Adrenal gland (tissue), 5 donors: ENCODE measurements around the gene SVBP.

Experiments
- POLR2A ChIP-seq, 2 donors: fragments of 450-650 bp; IDR thresholded peaks; one replicate each; pipeline ENCODE4 v1.6.1; 2017; ENCODE audit warnings: antibody characterized with exemption in 2 of 2, mild to moderate bottlenecking in 2 of 2, moderate library complexity in 1 of 2
- TF ChIP-seq, protein P1 (sequence below), 6 experiments: fragments of 450-650 bp in 4 of 6; fragments of 200-600 bp in 2 of 6; sonication (generic) in 1 of 6; IDR thresholded peaks; 1 replicate in 5 of 6; 2 replicates in 1 of 6; pipeline versions ENCODE4 v1.5.1 to v1.8.0; 2016 to 2021; ENCODE audit warnings: antibody characterized with exemption in 6 of 6, mild to moderate bottlenecking in 2 of 6, moderate library complexity in 1 of 6
- donor health status: DM: no; HTN: no; CAD: no.

- no peak for TF ChIP-seq POLR2A (IDR thresholded peaks at IDR 0.05)
- TF ChIP-seq, protein P1, sequence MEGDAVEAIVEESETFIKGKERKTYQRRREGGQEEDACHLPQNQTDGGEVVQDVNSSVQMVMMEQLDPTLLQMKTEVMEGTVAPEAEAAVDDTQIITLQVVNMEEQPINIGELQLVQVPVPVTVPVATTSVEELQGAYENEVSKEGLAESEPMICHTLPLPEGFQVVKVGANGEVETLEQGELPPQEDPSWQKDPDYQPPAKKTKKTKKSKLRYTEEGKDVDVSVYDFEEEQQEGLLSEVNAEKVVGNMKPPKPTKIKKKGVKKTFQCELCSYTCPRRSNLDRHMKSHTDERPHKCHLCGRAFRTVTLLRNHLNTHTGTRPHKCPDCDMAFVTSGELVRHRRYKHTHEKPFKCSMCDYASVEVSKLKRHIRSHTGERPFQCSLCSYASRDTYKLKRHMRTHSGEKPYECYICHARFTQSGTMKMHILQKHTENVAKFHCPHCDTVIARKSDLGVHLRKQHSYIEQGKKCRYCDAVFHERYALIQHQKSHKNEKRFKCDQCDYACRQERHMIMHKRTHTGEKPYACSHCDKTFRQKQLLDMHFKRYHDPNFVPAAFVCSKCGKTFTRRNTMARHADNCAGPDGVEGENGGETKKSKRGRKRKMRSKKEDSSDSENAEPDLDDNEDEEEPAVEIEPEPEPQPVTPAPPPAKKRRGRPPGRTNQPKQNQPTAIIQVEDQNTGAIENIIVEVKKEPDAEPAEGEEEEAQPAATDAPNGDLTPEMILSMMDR (IDR thresholded peaks at IDR 0.05) = no peak
Measured at GRCh38 chr1:42815941-42816584, 1.1 kb downstream of the SVBP start.
